Breast epithelium (tissue), 4 donors: ENCODE data around the gene UNC5B. TPM values are rescaled to one million over a fixed set of nuclear protein-coding genes. Genes with fewer than 3 reads are reported as not detected.

Source experiments
- DNase-seq, 2 donors: peaks; one replicate each; pipeline ENCODE4 v3.0.0-alpha.2; 2019; ENCODE audit warnings: low spot score in 2 of 2
- H3K27ac ChIP-seq, 2 donors: fragments of 200-600 bp; sonication (generic) in 1 of 2; one replicate each; pipeline ENCODE4 v1.5.1; 2016 to 2019; ENCODE audit warnings: mild to moderate bottlenecking in 1 of 2
- H3K27me3 ChIP-seq, 2 donors: fragments of 200-600 bp; sonication (generic) in 1 of 2; one replicate each; pipeline versions ENCODE4 v1.5.1 to v1.6.0; 2017 to 2019; ENCODE audit warnings: control low read depth in 1 of 2, mild to moderate bottlenecking in 1 of 2
- H3K36me3 ChIP-seq: fragments of 200-600 bp; one replicate; pipeline ENCODE4 v1.5.1; 2019
- H3K4me1 ChIP-seq, 2 donors: fragments of 200-600 bp; sonication (generic); one replicate each; pipeline ENCODE4 v1.5.1; 2016 to 2019; ENCODE audit warnings: control low read depth in 1 of 2
- H3K4me3 ChIP-seq, 3 donors: fragments of 200-600 bp; sonication (generic); 1 replicate in 2 of 3; 2 replicates in 1 of 3; pipeline ENCODE4 v1.5.1; 2016 to 2019; ENCODE audit warnings: mild to moderate bottlenecking in 3 of 3, moderate library complexity in 2 of 3
- H3K9me3 ChIP-seq, 2 donors: fragments of 200-600 bp; sonication (generic) in 1 of 2; one replicate each; pipeline ENCODE4 v1.5.1; 2016 to 2019; ENCODE audit warnings: control low read depth in 1 of 2
- CTCF ChIP-seq, 3 donors: fragments of 450-650 bp; IDR thresholded peaks; one replicate each; pipeline ENCODE4 v1.5.1; 2016 to 2017; ENCODE audit warnings: antibody characterized with exemption in 3 of 3, mild to moderate bottlenecking in 3 of 3, moderate library complexity in 3 of 3
- POLR2A ChIP-seq: fragments of 450-650 bp; IDR thresholded peaks from one replicate; pipeline ENCODE4 v1.6.1; 2016; ENCODE audit warnings: antibody characterized with exemption, mild to moderate bottlenecking, moderate library complexity
- POLR2AphosphoS5 ChIP-seq, 3 donors: sonication (generic); formaldehyde crosslinking; IDR thresholded peaks; one replicate each; pipeline ENCODE4 v1.6.1; 2017; ENCODE audit warnings: antibody characterized with exemption in 3 of 3
- intact Hi-C: fragments of 100-400 bp; cut with DNase I; formaldehyde crosslinking; loops from one replicate; pipeline ENCODE4 v1.15.1; 2023; ENCODE audit warnings: low total_unique reads
- total RNA-seq, 3 donors: library from RNA; depleted of rRNA; stranded (reverse); fragments of >200 nt; gene quantifications; one replicate each; pipeline ENCODE4 v1.1.0, GENCODE V29; 2016

Gene UNC5B
- total RNA-seq, 3 donors from 2014 or later, result 0.80 to 4.9 (median 3.5) TPM

GRCh38 chr10:71188201-71188600 lies 24.2 kb upstream of the UNC5B start:
- intact Hi-C loops, result loop anchor here (5.0 kb wide), 1 partner anchor 604 kb away; no protein-coding TSS in a partner anchor
- H3K27me3 ChIP-seq, result no peaks in the 10 kb centered on the region
- H3K4me1 ChIP-seq, result no peaks in the 10 kb centered on the region
- no peaks in the 10 kb centered on the region for H3K36me3 ChIP-seq
- DNase-seq, result no peak
- H3K9me3 ChIP-seq, result no peaks in the 10 kb centered on the region
- no peak overlapping the region for H3K27ac ChIP-seq
- H3K4me3 ChIP-seq, result no peak overlapping the region
- TF ChIP-seq CTCF (IDR thresholded peaks at IDR 0.05) (no peak), POLR2AphosphoS5 (IDR thresholded peaks at IDR 0.05) (no peak), POLR2A (no peak)

GRCh38 chr10:71191019-71191418 lies 21.4 kb upstream of the UNC5B start:
- no peaks in the 10 kb centered on the region for H3K36me3 ChIP-seq
- no peak overlapping the region for H3K4me3 ChIP-seq
- H3K27me3 ChIP-seq, result no peaks in the 10 kb centered on the region
- DNase-seq, result no peak
- H3K9me3 ChIP-seq, result peaks cover under 1 to 1% of the 10 kb centered on the region in 2 donors
- intact Hi-C loops, result loop anchor here (5.0 kb wide), 1 partner anchor 649 kb away; no protein-coding TSS in a partner anchor
- TF ChIP-seq CTCF (IDR thresholded peaks at IDR 0.05) (no peak), POLR2AphosphoS5 (IDR thresholded peaks at IDR 0.05) (no peak), POLR2A (no peak)
- no peak overlapping the region for H3K27ac ChIP-seq
- no peaks in the 10 kb centered on the region for H3K4me1 ChIP-seq

GRCh38 chr10:71191551-71192076 lies 20.8 kb upstream of the UNC5B start:
- H3K36me3 ChIP-seq, result no peaks in the 10 kb centered on the region
- H3K27ac ChIP-seq, result no peak overlapping the region
- H3K27me3 ChIP-seq, result no peaks in the 10 kb centered on the region
- no peak for TF ChIP-seq POLR2AphosphoS5 (IDR thresholded peaks at IDR 0.05)
- no peak for TF ChIP-seq CTCF (IDR thresholded peaks at IDR 0.05)
- TF ChIP-seq POLR2A, result no peak
- H3K4me1 ChIP-seq, result no peaks in the 10 kb centered on the region
- H3K4me3 ChIP-seq, result no peak overlapping the region
- no peak for DNase-seq
- H3K9me3 ChIP-seq, result peaks cover 6 to 7% of the 10 kb centered on the region in 2 donors
- intact Hi-C loops, result loop anchor here (5.0 kb wide), 1 partner anchor 649 kb away; no protein-coding TSS in a partner anchor

GRCh38 chr10:71193516-71193915 lies 18.9 kb upstream of the UNC5B start:
- Histone ChIP-seq H3K4me3 (no peak overlapping the region), H3K4me1 (no peaks in the 10 kb centered on the region), H3K27ac (no peak overlapping the region), H3K9me3 (peaks cover 14 to 25% of the 10 kb centered on the region in 2 donors), H3K27me3 (no peaks in the 10 kb centered on the region), H3K36me3 (no peaks in the 10 kb centered on the region)
- no peak for DNase-seq
- no peak for TF ChIP-seq POLR2AphosphoS5 (IDR thresholded peaks at IDR 0.05)
- no peak for TF ChIP-seq CTCF (IDR thresholded peaks at IDR 0.05)
- TF ChIP-seq POLR2A, result no peak
- intact Hi-C loops, result loop anchor here (5.0 kb wide), 1 partner anchor 651 kb away; no protein-coding TSS in a partner anchor

GRCh38 chr10:71197955-71198354 lies 14.4 kb upstream of the UNC5B start:
- no peak for DNase-seq
- H3K4me1 ChIP-seq, result no peaks in the 10 kb centered on the region
- intact Hi-C loops, result no loop called here
- peaks cover 14 to 35% of the 10 kb centered on the region in 2 donors for H3K9me3 ChIP-seq
- H3K36me3 ChIP-seq, result no peaks in the 10 kb centered on the region
- H3K27ac ChIP-seq, result no peak overlapping the region
- no peaks in the 10 kb centered on the region for H3K27me3 ChIP-seq
- no peak for TF ChIP-seq POLR2A
- no peak for TF ChIP-seq POLR2AphosphoS5 (IDR thresholded peaks at IDR 0.05)
- no peak for TF ChIP-seq CTCF (IDR thresholded peaks at IDR 0.05)
- H3K4me3 ChIP-seq, result no peak overlapping the region
